Skeletal muscle satellite cell (primary cell): ENCODE results near the gene CLIC3.

ENCODE experiments used
- H3K27me3 ChIP-seq: 2 replicates; pipeline ENCODE4 v1.7.0; 2013; ENCODE audit warnings: low read length; ENCODE audit not compliant: control insufficient read depth, insufficient read depth
- H3K36me3 ChIP-seq: 2 replicates; pipeline ENCODE4 v1.7.0; 2013; ENCODE audit warnings: mild to moderate bottlenecking, control low read depth, low read length; ENCODE audit not compliant: insufficient read depth
- H3K4me1 ChIP-seq: 2 replicates; pipeline ENCODE4 v1.7.0; 2013; ENCODE audit warnings: low read length; ENCODE audit not compliant: control insufficient read depth, insufficient read depth
- H3K4me2 ChIP-seq: 2 replicates; pipeline ENCODE4 v1.7.0; 2013; ENCODE audit warnings: mild to moderate bottlenecking, low read length
- H3K4me3 ChIP-seq: 2 replicates; pipeline ENCODE4 v1.7.0; 2013; ENCODE audit warnings: low read length
- H3K9ac ChIP-seq: 2 replicates; pipeline ENCODE4 v1.7.0; 2013; ENCODE audit warnings: mild to moderate bottlenecking, low read depth, low read length, moderate library complexity
- H3K9me3 ChIP-seq: replicated peaks from 2 replicates; pipeline ENCODE4 v1.7.0; 2013; ENCODE audit warnings: mild to moderate bottlenecking, control low read depth, low read length

CLIC3 gene

DNA sequence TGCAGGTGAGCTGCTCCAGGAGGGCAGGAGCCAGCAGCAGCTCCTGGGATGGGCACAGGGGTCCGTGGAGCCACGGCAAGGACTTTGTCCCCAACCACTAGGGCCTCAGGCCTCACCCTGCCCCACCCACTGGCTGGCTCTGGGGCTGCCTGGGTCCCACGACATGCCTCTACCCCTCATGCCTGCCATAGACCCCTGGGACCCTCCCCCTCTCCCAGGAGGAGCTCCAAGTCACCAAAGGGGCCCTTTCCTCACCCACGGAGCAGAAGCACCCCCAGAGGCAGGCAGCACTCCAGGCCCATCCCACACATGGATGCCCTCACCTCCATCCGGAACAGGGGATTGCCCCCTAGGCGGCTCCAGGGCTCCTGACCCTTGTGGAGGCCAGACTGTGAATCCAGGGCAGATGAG is 25.2 kb upstream of the CLIC3 start:
- H3K9me3 ChIP-seq: no peaks in the 10 kb centered on the region
- no peak overlapping the region for H3K9ac ChIP-seq
- peaks cover 5% of the 10 kb centered on the region for H3K36me3 ChIP-seq
- no peak overlapping the region for H3K4me2 ChIP-seq
- no peaks in the 10 kb centered on the region for H3K27me3 ChIP-seq
- no peak overlapping the region for H3K4me3 ChIP-seq
- H3K4me1 ChIP-seq: peaks cover 22% of the 10 kb centered on the region

DNA sequence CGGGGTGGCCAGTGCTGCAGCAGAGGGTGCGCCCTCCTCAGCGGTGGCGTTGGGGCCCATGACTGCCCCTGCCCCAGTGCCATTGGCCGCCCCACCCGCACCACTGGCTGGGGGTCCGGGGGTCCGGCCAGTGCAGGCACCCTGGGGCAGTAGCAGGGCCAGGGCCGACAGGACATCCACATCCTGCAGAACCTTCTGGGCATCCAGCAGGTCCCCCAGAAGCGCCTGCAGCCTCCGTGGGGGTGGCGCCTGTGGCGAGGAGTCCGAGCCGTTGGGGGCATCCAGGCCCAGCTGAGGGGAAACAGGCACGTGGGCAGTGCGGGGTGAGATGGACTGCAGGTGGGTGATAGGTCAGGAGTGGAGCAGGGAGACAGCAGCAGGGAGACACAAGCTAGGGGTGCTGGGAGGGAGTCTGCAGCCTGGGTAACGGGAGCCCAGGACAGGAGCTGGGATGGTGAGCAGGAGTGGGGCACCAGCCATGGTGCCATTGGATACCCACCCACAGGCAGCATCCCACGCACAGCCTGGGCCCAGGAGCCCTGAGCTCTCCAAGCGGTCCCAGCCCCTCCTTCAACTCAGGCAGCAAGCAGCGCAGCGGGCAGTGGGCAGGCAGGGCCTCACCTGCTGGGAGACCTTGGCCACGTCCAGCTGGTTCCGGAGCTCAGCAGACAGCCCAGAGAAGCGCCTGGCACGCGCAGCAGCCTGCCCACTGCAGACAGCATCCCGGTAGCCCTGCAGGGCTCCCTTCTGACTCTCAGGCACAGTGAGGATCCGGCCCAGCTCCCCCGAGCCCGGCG is 24.6 kb upstream of the CLIC3 start:
- H3K4me2 ChIP-seq: no peak overlapping the region
- peaks cover 8% of the 10 kb centered on the region for H3K36me3 ChIP-seq
- H3K9me3 ChIP-seq: no peaks in the 10 kb centered on the region
- H3K9ac ChIP-seq: no peak overlapping the region
- peaks cover 20% of the 10 kb centered on the region for H3K4me1 ChIP-seq
- no peaks in the 10 kb centered on the region for H3K27me3 ChIP-seq
- no peak overlapping the region for H3K4me3 ChIP-seq

DNA sequence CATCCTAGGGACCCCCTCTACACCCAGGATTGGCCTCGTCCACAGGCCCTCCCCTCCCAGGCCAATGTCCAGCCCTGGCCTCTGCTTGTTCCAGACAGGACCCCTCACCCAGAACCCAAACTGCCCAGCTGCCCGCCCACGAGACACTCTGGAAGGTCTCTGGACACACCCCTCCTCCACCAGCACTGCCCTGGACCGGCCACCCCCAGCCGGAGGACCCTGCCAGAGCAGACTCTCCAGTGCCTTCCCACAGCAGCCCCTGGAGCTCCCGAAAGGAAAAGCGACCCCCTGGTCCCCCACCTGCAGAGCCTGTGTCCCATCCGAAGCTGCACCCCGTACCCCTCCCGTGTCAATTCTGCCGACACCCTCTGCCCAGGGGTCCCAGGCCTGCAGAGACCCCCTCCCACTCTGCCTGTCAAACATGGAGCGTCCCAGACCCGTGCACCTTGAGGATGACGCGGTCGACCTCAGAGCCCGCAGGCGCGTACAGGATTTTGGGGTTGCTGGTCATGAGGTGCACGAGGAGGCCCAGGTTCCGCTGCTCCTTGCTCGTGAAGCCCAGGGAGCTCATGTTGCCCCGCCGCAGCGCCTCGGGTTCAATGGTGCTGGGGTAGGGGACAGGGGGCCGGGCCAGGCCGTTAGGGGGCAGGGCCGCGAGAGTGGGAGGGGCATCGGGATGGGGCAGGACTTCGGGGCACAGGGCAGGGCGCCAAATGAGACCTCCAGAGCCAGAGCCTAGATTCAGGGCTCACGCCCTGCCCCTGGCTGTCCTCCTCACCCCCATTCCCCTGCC is 23.7 kb upstream of the CLIC3 start:
- H3K4me3 ChIP-seq: no peak overlapping the region
- no peaks in the 10 kb centered on the region for H3K27me3 ChIP-seq
- no peaks in the 10 kb centered on the region for H3K9me3 ChIP-seq
- H3K4me1 ChIP-seq: peaks cover 11% of the 10 kb centered on the region
- no peak overlapping the region for H3K9ac ChIP-seq
- H3K4me2 ChIP-seq: no peak overlapping the region
- peaks cover 9% of the 10 kb centered on the region for H3K36me3 ChIP-seq

DNA sequence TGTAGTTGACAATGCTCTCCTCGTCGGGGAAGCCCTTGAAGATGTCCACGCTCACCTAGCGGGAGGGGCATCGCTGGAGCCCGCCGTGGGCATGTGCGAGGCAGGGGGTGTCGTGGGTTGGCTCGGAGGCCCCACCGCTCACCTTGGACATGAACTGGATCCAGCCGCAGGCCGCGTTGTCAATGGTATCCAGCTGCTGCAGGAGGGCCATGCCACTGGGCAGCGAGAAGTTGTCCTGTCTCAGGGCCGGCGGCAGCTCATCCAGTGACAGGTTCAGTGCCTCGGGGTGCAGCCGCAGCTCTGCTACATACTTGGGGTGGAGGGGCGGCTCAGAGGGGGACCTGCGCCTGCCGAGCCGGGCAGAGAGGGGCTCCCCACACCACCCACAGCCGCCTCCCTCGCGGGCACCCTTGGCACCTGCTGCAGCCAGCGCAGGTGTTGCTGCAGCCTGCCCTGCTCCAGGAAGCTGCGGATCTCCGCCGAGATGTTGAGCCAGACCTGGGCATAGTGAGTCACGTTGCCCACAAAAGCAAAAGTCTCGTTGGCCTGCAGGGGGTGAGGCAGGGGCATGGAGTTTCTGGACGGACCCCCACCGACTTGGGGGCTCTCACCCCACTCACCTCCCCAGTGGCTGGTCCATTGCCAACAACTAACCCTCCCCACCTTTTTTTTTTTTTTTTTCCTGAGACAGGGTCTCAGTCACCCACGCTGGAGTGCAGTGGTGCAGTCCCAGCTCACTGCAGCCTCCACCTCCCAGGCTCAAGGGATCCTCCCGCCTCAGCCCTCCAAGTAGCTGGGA is 22.6 kb upstream of the CLIC3 start:
- no peak overlapping the region for H3K4me2 ChIP-seq
- peaks cover 9% of the 10 kb centered on the region for H3K36me3 ChIP-seq
- no peak overlapping the region for H3K4me3 ChIP-seq
- no peaks in the 10 kb centered on the region for H3K9me3 ChIP-seq
- H3K4me1 ChIP-seq: peaks cover 10% of the 10 kb centered on the region
- H3K27me3 ChIP-seq: no peaks in the 10 kb centered on the region
- no peak overlapping the region for H3K9ac ChIP-seq

DNA sequence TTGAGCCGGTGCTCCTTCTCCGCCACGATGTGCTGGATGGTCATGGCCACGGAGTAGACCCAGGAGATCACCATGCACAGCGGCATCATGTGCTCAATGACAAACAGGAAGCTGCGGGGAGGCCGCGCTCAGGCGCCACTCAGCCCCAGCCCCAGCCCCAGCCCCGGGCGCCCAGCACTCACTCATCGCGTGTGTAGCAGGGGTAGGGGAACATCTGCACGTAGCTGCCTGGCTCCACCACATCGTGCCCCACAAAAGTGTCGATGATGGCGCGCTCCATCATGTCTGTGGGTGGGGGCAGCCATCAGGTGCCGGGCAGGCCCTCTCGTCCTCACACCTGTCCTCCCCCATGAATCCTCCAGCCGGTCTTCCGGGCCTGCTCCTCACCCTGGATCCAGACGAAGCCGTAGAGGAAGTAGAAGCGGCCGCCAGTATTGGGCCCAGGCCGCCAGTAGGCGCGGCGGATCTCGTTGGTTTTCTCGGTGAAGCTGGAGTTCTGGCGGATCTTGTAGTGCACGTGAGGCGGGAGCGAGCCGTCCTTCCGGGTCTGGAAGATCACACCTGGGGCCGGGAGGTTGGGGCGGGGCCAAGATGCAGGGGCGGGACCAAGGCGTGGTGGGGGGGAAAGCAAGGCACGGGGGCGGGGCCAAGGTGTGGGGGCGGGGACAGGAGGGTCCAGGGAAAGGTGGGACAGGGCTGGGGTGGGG is 21.6 kb upstream of the CLIC3 start:
- no peak overlapping the region for H3K9ac ChIP-seq
- no peaks in the 10 kb centered on the region for H3K27me3 ChIP-seq
- H3K4me2 ChIP-seq: no peak overlapping the region
- no peaks in the 10 kb centered on the region for H3K9me3 ChIP-seq
- H3K36me3 ChIP-seq: peaks cover 9% of the 10 kb centered on the region
- peaks cover 2% of the 10 kb centered on the region for H3K4me1 ChIP-seq
- no peak overlapping the region for H3K4me3 ChIP-seq

DNA sequence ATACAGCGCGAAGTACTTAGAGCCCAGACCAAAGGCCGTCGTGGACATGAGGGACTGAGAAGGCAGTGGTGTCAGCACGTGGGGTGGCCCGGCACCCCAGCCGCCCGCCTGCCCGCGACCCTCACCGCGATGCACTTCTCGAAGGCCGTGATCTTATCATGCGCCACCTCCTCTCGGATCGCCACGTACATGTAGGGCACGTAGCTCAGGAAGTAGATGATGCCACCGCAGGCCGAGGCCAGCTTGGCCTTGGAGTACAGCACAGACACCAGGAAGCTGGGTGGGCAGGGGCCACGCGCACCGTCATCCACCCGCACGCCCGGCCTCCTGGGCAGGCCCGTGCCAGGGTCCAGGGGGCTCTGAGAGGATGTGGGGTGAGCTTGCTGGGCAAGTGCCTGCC is 20.7 kb upstream of the CLIC3 start:
- no peaks in the 10 kb centered on the region for H3K27me3 ChIP-seq
- H3K9me3 ChIP-seq: no peaks in the 10 kb centered on the region
- H3K4me2 ChIP-seq: no peak overlapping the region
- H3K4me1 ChIP-seq: no peaks in the 10 kb centered on the region
- H3K36me3 ChIP-seq: peaks cover 9% of the 10 kb centered on the region
- H3K9ac ChIP-seq: no peak overlapping the region
- no peak overlapping the region for H3K4me3 ChIP-seq

DNA sequence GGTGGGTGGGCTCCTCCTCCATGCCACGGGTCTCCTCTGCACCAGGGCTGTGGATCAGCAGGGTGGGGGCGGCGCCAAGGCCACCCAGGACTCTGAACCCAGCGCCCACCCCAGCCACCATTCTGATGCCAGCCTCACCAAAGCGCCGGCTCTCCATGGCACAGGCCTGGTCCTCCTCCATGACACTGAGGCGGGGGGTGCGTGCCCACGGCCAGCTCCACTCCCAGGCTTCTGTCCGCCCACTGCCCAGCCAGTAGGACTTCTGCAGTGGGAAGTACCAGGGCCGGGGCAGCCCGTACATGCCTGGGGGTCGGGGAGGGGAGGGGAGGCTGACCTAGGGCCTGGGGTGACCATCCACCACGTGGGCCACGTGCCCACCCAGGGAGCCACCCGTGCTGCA is 20.1 kb upstream of the CLIC3 start:
- Histone ChIP-seq H3K36me3 (peaks cover 9% of the 10 kb centered on the region), H3K9me3 (no peaks in the 10 kb centered on the region), H3K4me3 (no peak overlapping the region), H3K4me2 (no peak overlapping the region), H3K9ac (no peak overlapping the region), H3K27me3 (no peaks in the 10 kb centered on the region), H3K4me1 (no peaks in the 10 kb centered on the region)

DNA sequence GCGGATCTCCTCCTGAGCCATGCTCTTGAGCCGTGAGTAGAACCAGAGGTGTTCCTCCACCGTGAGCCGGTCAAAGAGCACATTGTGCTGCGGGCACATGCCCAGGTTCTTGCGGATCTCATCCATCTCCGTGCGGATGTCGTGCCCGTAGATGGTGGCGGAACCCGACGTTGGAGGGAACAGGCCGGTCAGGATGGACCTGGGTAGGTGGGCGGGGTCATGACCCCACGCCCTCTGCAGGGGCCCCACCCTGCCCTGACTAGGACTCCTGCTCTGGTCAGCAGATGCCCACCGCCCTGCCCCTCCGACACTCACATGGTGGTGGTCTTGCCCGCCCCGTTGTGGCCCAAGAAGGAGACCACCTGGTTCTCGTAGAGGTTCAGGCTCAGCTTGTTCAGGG is 19.6 kb upstream of the CLIC3 start:
- Histone ChIP-seq H3K9ac (no peak overlapping the region), H3K9me3 (no peaks in the 10 kb centered on the region), H3K4me2 (no peak overlapping the region), H3K27me3 (no peaks in the 10 kb centered on the region), H3K4me1 (no peaks in the 10 kb centered on the region), H3K4me3 (no peak overlapping the region), H3K36me3 (peaks cover 9% of the 10 kb centered on the region)

DNA sequence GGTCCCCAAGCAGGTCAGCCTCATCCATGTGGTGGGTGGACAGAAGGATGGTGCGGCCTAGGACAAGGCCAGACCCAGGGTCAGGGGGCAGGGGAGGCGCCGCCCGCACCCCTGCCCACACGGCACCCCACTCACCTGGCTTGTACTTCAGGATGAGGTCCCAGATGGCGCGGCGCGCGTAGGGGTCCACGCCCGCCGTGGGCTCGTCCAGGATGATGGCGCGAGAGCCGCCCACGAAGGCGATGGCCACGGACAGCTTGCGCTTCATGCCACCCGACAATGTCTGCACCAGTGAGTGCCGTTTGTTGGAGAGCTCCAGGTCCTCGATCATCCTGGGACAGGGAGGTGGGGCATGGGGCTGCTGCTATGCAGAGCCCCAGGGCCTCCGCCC is 19.2 kb upstream of the CLIC3 start:
- H3K4me1 ChIP-seq: no peaks in the 10 kb centered on the region
- no peak overlapping the region for H3K4me3 ChIP-seq
- H3K27me3 ChIP-seq: no peaks in the 10 kb centered on the region
- H3K4me2 ChIP-seq: no peak overlapping the region
- no peak overlapping the region for H3K9ac ChIP-seq
- peaks cover 9% of the 10 kb centered on the region for H3K36me3 ChIP-seq
- H3K9me3 ChIP-seq: no peaks in the 10 kb centered on the region

DNA sequence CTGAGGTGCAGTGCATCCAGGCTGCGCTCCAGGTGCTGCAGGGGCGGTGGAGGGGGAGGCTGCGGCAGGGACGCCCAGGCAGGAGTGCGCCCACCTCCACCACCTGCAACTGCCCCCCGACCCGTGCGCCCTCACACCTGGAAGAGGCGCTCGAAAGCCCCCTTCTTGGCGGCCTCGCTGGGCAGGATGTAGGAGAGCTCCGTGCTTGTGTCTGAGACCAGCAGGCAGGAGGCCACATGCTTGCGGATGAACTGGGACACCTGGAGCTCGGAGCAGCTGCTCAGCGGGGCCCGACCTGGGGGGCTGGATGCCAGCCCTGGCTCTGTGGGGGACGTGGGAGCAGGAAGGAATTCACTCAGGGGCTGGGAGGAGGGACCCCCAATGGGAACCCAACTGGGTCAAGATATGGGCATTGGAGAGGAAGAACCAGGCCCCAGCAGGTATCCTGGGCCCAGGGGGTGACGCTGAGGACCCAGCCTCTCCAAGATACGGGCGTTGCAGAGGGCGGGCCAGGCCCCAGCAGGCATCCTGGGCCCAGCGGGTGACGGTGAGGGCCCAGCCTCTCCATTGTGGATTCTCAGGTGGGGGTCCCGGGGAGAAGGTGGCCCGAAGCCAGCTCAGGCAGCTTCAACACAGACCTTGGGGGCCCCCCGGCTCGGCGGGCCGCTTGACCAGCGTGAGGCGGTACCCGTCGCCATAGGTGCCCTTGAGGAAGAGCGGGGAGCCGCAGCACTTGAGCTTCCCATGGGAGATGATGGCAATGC is 18.6 kb upstream of the CLIC3 start:
- H3K4me1 ChIP-seq: no peaks in the 10 kb centered on the region
- no peak overlapping the region for H3K9ac ChIP-seq
- H3K36me3 ChIP-seq: peaks cover 9% of the 10 kb centered on the region
- H3K9me3 ChIP-seq: no peaks in the 10 kb centered on the region
- H3K27me3 ChIP-seq: no peaks in the 10 kb centered on the region
- no peak overlapping the region for H3K4me3 ChIP-seq
- H3K4me2 ChIP-seq: no peak overlapping the region
